GM21529 (cell line): ENCODE measurements around the gene DYRK1A.
"Not testable (repeated sequence)": the region's sequence is repeated elsewhere in the genome, so short reads cannot be mapped to it uniquely, and the experiment has no call there.

Source experiments
- ATAC-seq: cut with Tn5 transposase; IDR thresholded peaks from one replicate; pipeline ENCODE4 v1.9.1; 2021; ENCODE audit not compliant: unreplicated experiment

Gene DYRK1A

DNA sequence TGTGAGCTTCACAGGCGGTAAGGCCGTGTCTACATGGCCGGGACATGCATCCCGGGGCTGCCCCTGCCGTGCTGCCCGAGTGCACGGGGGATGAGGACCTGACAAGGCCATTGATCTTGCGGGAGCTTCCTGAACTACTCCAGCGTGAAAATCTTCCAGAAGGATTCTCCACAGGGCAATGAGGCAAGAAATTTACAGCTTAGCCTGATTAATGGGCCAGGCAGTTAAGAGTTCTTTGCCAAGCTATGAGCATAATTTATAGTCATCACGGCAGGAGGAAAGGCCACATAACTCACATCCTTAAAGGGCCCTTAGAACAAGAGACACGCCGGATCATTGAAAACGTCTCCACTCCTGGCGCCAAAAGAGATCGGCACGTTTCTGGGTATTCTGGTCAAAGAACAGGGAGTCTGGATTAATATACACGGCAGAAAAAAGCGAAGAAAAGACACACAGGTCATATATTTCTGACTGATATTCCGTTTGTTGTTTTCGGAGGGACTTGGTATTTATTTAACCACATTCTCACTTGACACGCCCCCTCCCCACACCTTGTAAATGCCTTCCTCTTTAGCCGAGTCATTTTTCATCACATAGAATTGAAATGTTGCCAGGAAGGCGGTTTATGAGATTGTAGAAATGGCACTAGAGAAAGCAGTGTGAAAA, 180.5 kb downstream of the DYRK1A start:
- no peak for ATAC-seq

DNA sequence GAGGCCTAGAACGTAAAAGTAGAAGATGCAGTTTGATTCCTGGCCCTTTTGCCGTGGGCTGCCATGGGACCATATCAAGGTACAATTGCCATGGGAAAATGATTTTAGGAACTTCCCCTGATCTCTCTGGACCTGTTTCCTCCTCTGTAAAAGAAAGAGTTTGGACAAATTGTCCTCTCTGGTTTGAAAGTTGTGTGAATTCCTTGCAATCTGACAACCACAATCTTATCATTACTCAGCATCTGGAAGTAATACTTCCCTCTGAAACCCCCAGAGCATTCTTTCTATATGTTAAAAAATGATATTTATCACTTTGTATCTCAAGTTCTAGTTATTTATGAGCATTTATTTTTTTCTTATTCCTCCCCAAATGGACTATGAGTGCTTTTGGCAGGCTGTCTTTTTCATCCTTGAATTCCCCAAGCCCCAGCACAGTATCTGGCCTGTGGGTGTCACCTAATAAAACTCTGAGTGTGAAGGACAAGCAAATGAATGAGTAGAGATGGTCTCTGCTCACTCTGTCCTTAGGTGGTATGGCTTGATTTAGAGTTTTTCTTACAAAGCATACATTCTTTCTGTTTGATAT, 181.1 kb downstream of the DYRK1A start:
- ATAC-seq = no peak

DNA sequence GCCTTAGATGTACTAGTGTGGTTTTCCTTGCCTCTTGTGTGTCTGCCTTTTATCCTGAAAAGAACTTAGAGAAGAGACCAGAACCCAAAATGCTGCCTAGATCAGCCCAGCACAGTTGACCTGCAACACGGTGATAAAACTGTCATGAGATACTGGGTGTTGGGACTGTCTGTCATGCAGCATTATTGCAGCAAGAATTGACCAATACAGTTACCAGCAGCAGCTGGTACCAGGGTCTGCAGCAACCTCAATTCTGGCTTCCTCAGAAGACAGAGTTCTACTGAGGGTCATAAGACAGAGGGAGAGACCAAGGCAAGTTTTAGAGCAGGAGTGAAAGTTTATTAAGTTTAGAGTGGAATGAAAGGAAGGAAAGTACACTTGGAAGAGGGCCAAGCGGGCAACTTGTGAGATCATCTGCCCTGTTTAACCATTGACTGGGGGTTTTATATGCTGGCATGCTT, 182.0 kb downstream of the DYRK1A start:
- no peak for ATAC-seq

DNA sequence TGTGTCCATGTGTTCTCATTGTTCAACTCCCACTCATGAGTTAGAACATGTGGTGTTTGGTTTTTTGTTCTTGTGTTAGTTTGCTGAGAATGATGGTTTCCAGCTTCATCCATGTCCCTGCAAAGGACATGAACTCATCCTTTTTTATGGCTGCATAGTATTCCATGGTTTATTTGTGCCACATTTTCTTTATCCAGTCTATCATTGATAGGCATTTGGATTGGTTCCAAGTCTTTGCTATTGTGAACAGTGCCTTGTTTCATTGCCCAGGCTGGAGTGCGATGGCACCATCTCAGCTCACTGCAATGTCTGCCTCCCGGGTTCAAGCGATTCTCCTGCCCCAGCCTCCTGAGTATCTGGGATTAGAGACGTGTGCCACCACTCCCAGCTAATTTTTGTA, 183.2 kb downstream of the DYRK1A start:
- ATAC-seq = not testable (repeated sequence)

DNA sequence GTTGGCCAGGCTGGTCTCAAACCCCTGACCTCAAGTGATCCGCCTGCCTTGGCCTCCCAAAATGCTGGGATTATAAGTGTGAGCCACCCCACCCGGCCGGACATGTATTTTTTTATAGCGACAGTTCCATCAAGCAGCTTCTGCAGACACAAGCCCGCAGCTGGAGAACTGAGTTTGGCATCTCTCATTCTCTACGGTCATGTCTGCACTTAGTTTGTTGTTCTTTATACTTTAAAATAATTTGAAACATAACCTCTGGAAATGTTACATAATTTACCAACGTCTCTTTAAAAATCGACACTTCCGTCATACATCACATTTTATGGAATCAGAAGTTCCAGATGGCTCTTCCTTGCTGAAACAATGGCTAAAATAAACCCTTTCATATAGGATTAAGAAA, 183.6 kb downstream of the DYRK1A start:
- no peak for ATAC-seq

DNA sequence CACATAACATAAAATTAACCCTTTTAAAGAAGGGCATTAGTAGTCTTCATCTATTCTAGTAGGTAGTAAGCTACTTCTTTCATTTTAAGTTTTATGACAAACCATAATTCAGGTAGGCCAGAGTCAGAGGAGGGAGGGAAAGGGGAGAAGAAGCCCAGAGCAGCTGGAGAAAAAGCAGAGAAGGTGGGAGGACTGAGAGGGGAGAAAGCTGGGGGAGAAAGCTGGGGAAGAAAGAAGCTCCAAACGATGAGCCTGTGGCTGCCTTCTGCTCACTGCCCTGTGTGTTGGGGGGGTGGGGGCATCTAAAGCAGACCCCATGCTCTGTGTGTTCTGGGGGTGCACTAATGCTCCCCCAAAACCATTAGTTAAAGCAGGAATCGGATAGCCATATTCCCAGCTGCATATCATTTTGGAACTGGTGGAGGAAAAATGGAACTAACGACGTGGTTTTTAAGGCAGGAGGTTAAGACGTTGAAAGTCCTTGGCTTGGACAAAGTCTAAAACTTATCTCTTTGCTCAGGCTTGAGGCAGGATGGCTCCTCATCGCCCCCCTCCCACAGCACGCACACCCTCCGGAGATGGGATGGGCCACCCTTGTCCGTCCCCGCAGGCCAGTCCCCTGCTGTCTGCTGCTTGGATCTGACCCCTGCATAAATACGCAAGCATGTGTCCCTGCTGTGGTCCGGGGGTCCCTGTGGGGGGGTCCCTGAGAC, 184.2 kb downstream of the DYRK1A start:
- no peak for ATAC-seq

DNA sequence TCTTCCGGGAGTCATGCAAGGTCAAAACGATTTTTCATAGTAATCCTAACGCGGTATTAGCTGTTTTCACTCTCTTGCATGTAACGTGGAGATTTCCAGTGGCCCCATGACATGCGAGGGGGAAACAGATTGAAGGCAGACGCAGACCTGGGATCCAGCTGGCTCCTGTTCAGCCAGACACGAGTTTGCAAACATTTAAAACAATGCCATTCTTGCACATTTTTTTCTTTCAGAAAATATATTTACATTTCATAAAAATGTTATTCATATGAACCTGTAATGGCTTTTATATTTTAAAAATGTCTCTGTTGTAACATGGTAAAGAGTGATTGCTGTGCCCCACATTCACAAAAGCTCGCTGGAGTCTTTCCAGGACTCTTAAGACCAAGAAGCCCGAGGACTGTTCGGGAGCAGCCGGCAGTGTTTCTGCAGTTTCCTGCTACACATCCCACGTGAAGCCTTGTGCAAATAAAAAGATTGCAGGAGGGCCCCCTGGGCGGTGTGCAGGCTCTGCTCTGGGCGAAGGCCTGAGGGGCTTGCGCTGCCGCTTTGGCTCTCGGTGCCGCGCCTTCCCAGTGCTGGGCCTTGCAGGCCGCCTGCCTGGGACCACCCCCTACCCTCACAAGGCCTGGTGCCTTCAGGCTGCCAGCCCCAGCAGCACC, 184.9 kb downstream of the DYRK1A start:
- no peak for ATAC-seq

DNA sequence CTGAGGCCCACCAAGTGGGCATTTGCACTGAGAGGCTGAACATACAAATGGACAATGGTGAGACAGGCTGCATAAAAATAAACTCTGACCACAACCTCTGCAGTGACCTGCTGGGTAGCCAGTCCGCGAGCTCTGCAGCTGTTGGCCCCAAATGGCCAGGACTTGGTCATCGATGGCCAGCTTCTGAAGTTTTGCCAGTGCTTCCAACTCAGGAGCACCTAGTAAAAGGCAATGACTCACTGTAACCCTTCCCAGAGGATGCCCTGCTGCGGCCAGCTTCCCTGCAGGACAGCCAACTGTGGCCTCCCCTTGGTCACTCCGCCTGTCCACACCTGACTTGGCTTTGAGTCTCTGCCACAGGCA, 185.4 kb downstream of the DYRK1A start:
- no peak for ATAC-seq

DNA sequence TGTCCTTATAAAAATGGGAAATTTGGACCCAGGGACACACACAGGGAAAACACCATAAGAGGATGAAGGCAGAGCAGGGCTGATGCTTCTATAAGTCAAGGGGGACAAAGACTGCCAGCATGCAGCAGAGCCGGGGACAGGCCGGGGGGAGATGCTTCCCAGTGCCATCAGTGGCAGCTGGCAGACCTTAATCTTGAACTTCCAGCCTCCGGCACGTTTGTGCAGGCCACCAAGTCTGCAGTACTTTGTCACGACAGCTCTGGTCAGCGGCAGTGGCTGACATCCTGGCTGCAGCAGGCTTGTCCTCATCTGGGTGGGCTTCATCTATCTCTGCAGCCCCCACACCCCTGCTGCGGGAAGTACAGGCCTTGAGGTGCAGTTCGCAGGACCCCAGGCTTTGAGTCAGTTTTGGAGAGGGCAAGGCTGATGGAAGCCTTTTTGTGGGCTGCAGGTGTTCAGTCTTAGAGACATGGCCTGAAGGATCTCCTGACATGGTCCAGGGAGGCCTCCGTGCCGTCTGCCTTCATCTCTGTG, 186.0 kb downstream of the DYRK1A start:
- ATAC-seq = no peak

DNA sequence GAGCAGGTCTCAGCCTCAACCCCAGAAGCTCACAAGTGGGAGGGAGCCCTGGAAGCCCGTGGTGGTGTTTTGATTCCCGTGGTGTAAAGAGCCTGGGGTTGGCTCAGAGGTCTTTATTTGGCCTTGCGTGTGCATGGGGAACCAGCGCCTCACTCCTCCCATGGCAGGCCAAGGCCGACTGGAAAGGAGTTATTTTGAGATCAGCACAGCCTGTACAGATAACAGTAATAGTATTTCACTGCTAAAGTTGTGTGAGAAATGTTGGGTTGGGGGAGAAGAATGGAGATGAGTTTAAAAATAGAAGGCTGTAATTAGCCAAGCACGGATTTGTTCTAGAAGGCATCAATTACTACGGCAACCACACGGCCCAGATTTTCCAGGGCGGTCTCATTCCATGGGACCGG, 186.5 kb downstream of the DYRK1A start:
- no peak for ATAC-seq

DNA sequence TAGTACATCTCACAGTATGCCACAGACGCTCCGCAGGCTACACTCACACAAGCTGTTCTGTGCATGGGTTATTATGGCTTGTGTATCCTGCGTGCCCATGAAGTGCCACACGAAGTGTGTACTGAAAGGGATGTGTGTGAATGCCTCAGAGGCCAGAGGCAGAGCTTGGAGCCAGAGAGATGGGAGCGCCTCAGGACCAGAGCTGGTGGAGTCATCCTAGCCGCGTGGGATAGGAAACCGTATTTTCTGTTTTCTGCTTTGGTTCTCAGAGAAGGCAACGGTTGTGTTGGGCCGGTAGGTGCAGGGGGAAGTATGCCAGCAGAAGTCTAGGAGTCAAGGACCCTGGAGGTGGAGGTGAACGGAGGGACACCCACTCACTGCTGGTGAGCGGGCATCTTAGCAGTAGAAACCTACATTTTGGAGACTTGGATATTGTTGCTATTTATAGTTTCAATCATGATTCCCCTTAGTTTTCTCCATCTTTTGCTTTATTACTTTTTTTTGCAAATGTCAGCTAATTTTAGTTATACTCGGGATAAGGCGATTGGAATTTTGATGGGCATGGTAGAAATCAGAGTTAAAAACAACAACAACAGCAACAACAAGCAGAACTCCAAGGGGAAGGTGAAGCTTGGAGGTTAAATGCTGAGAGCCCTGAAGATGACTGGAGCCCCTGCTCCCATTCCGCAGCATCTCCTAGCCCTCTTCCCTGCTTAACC, 188.2 kb downstream of the DYRK1A start:
- ATAC-seq = no peak

DNA sequence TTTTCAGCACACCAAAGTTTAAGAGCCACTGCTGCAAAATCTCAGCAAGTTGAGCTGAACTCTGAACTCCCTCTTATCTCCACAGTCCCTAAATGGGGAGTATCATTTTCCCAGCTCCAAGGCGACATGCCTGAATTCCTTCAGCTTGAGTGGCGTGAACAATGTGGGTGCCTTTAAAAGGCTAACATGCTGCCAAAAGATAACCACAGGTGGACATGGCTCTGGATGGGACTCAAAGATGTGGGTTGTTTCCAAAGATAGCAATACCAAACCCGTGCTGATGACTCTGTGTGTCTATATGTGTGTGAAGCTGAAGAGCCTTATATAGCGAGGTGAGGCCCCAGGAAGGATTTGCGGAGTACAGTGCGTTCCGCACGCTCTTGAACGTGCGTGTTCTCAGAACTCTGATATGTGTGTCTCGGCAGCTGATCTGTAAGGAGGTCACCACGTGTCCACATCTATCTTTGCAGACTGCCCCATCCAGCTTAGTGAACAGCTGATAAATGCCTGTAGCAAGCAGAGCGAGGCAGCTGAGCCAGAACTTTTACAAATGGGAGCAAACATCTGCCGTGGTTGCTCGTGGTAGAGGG, 189.2 kb downstream of the DYRK1A start:
- no peak for ATAC-seq

DNA sequence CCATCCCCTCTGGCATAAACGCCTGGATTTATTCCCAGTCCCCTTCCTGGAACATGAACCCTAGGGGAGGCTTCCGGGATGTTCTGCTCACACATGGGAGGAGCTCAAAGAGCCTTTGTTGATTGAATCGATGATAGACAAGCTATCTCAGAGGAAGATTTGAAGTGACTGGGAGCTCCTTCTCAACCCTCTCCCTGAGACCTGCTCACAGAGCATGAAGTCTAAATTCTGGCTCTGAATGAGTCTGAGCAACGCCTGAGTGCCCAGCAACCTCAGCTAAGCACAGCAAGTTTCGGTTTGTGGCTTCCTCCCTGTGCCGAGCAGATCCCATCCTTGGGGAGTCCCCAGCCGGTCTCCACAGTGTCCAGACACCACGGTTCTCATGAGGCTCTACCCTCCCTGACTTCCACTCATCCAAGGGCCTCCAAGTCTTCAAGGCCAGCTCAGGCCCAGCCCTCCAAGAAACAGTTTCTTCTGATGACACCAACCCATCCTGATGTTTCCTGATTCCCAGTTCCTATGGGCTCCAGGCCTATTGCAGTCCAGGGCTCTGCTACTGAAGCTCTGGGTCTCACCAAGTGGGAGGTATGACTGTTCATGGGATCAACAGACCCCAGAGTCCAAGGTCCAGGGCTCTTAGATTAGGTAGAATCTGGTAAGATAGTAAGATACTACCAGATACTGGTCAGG, 190.8 kb downstream of the DYRK1A start:
- peak; percentile 98 for ATAC-seq

DNA sequence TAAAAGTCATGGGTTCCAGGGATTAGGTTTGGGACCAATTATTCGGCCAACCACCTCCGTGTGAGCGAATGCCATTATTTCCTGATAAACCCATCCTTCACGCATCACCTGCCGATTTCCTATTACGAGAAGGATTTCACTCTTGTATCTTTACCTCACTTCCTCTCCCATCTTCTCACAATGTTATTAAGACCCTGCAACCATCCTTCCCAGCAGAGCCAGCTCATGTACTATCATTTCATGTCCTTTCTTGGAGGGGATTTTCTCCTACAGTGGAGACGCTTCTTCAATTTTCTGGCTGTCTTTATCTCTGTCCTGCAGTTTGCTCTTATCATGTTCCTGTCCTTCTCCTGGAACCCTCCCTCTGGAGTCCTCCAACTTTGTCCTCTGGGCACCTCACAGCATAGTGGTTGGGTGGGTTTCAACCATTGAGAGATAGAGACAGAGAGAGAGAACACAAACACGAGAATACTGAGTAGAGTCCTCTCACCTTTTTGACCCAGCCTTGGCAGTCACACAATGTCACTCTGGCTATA, 192.2 kb downstream of the DYRK1A start:
- ATAC-seq = no peak

DNA sequence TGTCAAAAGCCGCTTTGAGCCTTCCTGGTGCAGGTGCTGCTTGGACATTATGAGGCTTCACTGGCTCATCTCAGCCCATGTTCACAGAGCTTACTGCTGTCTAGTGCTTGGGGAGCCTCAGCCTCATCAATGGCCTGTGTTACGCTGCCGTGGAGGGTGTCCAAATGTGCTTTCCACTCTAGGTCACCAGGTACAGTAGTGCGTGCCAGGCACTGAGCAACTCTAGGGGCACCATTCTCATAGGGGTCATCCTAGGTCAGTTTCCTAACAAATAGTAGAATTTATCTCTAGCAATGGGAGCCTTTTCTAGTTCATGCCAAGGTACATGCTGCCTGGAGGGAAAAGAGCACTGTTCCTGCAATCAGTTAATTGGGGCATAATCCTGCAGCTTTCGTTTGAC, 193.8 kb downstream of the DYRK1A start:
- no peak for ATAC-seq

DNA sequence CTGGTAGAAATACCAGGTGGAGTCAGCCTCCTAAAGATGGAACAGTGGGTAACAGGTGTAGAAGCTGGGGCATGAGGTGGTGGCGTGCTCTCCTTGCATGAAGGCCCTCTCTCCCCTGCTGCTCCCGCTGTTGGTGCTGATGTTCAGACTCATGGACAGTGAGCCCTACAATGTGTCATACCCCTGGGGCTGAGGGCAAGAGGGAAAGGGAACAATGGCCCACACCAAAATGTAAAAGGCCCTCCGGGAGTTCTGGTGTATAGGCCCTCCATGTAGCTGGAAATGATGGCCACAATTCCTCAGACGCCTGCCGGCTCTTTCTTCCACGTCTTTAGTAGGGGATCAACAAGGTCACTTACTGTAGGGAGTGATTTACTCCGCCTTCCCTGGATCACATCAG, 194.9 kb downstream of the DYRK1A start:
- ATAC-seq = no peak

DNA sequence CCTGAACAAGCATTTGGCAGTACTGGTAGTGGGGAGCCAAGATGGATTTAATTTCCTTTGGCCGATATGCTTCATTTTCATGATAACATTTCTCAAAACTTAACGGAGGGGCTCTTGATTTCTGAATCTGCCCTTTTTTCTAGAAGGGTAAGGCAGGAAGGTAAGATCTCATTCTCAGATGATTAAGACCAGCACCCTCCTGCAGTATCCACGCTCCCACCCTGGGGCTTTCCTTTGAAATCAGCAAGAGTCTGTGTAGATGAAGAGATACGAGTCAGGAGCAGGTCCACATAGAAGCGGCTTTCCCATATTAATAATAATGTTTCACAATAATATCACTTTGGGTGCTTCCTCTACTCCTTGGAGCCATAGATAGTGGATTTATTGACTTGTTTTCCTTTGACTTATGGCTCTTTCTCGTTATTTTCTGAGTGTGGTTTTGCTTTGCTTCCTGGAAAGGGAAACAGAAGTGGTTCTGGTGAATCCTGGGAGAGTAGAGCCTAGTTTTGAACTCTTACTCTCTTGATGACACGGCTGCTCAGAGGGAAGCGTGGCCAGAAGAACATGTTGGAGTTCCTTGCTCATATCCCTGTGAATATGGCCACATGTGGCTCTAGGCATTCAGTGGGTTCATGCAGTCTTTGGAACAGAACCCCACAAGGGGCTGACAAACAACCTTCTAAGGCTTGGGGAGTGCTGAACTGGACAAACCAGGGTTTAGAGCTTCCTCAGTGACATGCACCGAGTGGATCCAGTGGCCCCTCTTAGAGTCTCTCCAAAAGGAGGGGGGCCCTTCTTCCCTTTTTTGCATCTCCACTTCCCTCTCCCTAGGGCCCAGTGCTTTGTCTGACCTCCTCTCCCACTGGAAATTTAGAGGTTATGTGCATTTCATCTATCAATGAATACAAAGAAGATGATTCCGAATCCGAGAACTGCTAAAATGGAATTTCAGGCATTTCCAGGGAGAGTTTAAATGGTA, 195.7 kb downstream of the DYRK1A start:
- ATAC-seq = no peak

DNA sequence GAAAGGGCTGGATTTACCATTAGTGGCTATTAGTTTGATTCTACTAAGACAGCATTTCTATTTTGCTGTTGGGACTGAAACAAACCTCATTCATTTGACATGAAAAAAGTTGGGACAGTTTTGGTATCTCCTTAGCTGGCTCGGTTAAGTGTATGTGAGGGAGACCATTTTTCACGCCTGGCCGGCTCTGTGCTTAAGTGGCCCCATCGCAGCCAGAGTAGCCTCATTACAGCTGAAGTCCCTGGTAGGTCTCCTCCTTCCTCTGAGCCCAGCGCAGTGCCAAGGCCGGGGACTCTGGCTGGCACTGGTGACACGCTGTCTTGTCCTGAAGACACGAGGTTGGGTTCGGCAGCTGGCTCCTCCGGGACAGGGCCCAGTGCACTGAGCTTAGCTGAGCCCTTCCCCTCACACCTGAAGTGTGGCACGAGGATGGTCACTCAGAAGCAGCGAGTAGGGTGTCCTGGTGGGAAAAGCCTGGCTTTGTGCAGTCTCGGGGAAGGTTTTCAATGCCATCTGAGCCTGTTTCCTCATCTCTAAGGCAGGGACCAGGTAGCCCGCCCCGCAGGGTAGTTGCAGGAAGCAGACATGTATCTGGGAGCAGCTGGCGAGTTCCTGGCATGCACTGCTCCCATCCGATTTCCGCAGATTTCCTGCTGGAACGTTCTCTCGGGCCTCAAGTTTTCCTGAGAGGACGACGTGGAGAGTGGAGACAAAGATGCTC, 196.5 kb downstream of the DYRK1A start:
- peak; percentile 18 for ATAC-seq
